SK-N-SH (cell line): ENCODE data around the gene PTPRD. TPM values are rescaled to one million over a fixed set of nuclear protein-coding genes. Genes with fewer than 3 reads are reported as not detected.

ENCODE experiments used
- CTCF ChIA-PET: fragments of 300-600, 350-600 bp; formaldehyde crosslinking; extraction: SDS; loops from one replicate; lab custom pipeline; 2021; lab: Yijun Ruan, JAX
- POLR2A ChIA-PET: fragments of 350-600 bp; sonication (Branson Sonifier 250); formaldehyde crosslinking; extraction: SDS; loops from one replicate; lab custom pipeline; 2020; ENCODE audit warnings: antibody characterized with exemption, inconsistent platforms; lab: Yijun Ruan, JAX
- DNase-seq: peaks from one replicate; pipeline ENCODE4 v3.0.0; 2012
- H2AFZ ChIP-seq: fragments of 200-600 bp; sonication (generic); 2 replicates; pipeline ENCODE4 v1.8.1; 2016; ENCODE audit warnings: antibody characterized with exemption, mild to moderate bottlenecking, low read depth
- H3F3A ChIP-seq: fragments of 200-600 bp; sonication (generic); replicated peaks from 2 replicates; pipeline ENCODE3; 2016; ENCODE audit warnings: antibody characterized with exemption, mild to moderate bottlenecking; ENCODE audit not compliant: insufficient read depth
- H3K27ac ChIP-seq, 2 experiments: fragments of 200-500 bp in 1 of 2; fragments of 200-600 bp in 1 of 2; sonication (Bioruptor generic) in 1 of 2; sonication (generic), shearing (Covaris generic) in 1 of 2; 2 replicates each; pipeline versions ENCODE4 v1.5.1 to v1.6.1; 2014 to 2016; ENCODE audit warnings: low read depth in 2 of 2, inconsistent platforms in 1 of 2, low read length in 1 of 2, mild to moderate bottlenecking in 1 of 2, mixed read lengths in 1 of 2
- H3K27me3 ChIP-seq: fragments of 200-600 bp; sonication (generic), shearing (Covaris generic); 2 replicates; pipeline ENCODE4 v1.6.1; 2016; ENCODE audit warnings: mixed run types; ENCODE audit not compliant: insufficient read depth
- H3K36me3 ChIP-seq, 2 experiments: fragments of 200-500 bp in 1 of 2; fragments of 200-600 bp in 1 of 2; sonication (Bioruptor generic) in 1 of 2; sonication (generic) in 1 of 2; replicated peaks in 1 of 2; 2 replicates each; pipeline versions ENCODE3 to v1.5.1; 2014 to 2016; ENCODE audit warnings: low read length in 1 of 2, mild to moderate bottlenecking in 1 of 2; ENCODE audit not compliant: insufficient read depth in 2 of 2, control insufficient read depth in 1 of 2
- H3K4me1 ChIP-seq, 2 experiments: fragments of 200-500 bp in 1 of 2; fragments of 200-600 bp in 1 of 2; sonication (Bioruptor generic) in 1 of 2; sonication (generic), shearing (Covaris generic) in 1 of 2; 2 replicates each; pipeline versions ENCODE4 v1.5.1 to v1.6.1; 2014 to 2016; ENCODE audit warnings: low read depth in 1 of 2, low read length in 1 of 2, mixed run types in 1 of 2; ENCODE audit not compliant: insufficient read depth in 2 of 2, control insufficient read depth in 1 of 2
- H3K4me2 ChIP-seq: fragments of 200-600 bp; sonication (generic), shearing (Covaris generic); 2 replicates; pipeline ENCODE4 v1.6.1; 2017; ENCODE audit warnings: mixed run types
- H3K4me3 ChIP-seq, 2 experiments: fragments of 200-500 bp in 1 of 2; fragments of 200-600 bp in 1 of 2; sonication (Bioruptor generic) in 1 of 2; sonication (generic), shearing (Covaris generic) in 1 of 2; 2 replicates each; pipeline versions ENCODE4 v1.5.1 to v1.8.1; 2014 to 2016; ENCODE audit warnings: low read depth in 2 of 2, inconsistent platforms in 1 of 2, low read length in 1 of 2, mild to moderate bottlenecking in 1 of 2, mixed read lengths in 1 of 2, moderate library complexity in 1 of 2
- H3K79me2 ChIP-seq: fragments of 200-600 bp; sonication (generic); 2 replicates; pipeline ENCODE4 v1.8.1; 2017; ENCODE audit warnings: mild to moderate bottlenecking; ENCODE audit not compliant: insufficient read depth
- H3K9ac ChIP-seq: fragments of 200-600 bp; sonication (generic); 2 replicates; pipeline ENCODE4 v1.6.1; 2017; ENCODE audit warnings: mixed run types
- H3K9me2 ChIP-seq: fragments of 200-600 bp; sonication (generic); 2 replicates; pipeline ENCODE4 v1.6.1; 2017; ENCODE audit warnings: mixed run types
- H3K9me3 ChIP-seq: fragments of 200-600 bp; sonication (generic); 2 replicates; pipeline ENCODE4 v1.6.1; 2017; ENCODE audit warnings: mixed run types, mild to moderate bottlenecking, moderate library complexity
- H4K20me1 ChIP-seq: fragments of 200-600 bp; sonication (generic); 2 replicates; pipeline ENCODE4 v1.6.1; 2017; ENCODE audit warnings: mild to moderate bottlenecking, mixed run types; ENCODE audit not compliant: insufficient read depth
- CTCF ChIP-seq: fragments of 200-600 bp; sonication (generic); IDR thresholded peaks from 2 replicates; pipeline ENCODE4 v1.6.1; 2017; ENCODE audit warnings: antibody characterized with exemption, mild to moderate bottlenecking, moderate library complexity
- FOSL2 ChIP-seq: IDR thresholded peaks from 2 replicates; pipeline ENCODE4 v1.4.0; 2012; ENCODE audit warnings: low read depth, mild to moderate bottlenecking, moderate library complexity, borderline replicate concordance
- FOXJ3 ChIP-seq: sonication (generic); formaldehyde crosslinking; IDR thresholded peaks from 2 replicates; pipeline ENCODE4 v1.5.1; 2020; ENCODE audit warnings: mild to moderate bottlenecking, missing genetic modification reagents
- FOXM1 ChIP-seq: IDR thresholded peaks from 2 replicates; pipeline ENCODE4 v1.4.0; 2012; ENCODE audit warnings: low read depth, mild to moderate bottlenecking
- GABPA ChIP-seq: IDR thresholded peaks from 2 replicates; pipeline ENCODE4 v1.4.0; 2012; ENCODE audit warnings: low read depth, mild to moderate bottlenecking
- GATA2 ChIP-seq: sonication (generic); formaldehyde crosslinking; IDR thresholded peaks from 2 replicates; pipeline ENCODE4 v1.5.0; 2020; ENCODE audit warnings: mild to moderate bottlenecking, missing genetic modification reagents
- JUND ChIP-seq: IDR thresholded peaks from 2 replicates; pipeline ENCODE4 v1.4.0; 2012
- MEF2A ChIP-seq: IDR thresholded peaks from 2 replicates; pipeline ENCODE4 v1.4.0; 2012; ENCODE audit warnings: low read depth, borderline replicate concordance
- NFIC ChIP-seq: IDR thresholded peaks from 2 replicates; pipeline ENCODE4 v1.4.0; 2012; ENCODE audit warnings: borderline replicate concordance
- NRF1 ChIP-seq: IDR thresholded peaks from 2 replicates; pipeline ENCODE4 v1.6.1; 2012; ENCODE audit warnings: low read depth, mild to moderate bottlenecking, low read length
- PBX3 ChIP-seq: IDR thresholded peaks from 2 replicates; pipeline ENCODE4; 2012
- RFX5 ChIP-seq: IDR thresholded peaks from 2 replicates; pipeline ENCODE4 v1.6.1; 2012; ENCODE audit warnings: mild to moderate bottlenecking, improper control_type of control experiment, low read length
- RXRA ChIP-seq: IDR thresholded peaks from 2 replicates; pipeline ENCODE4 v1.4.0; 2012; ENCODE audit warnings: low read depth, mild to moderate bottlenecking, borderline replicate concordance
- SMC3 ChIP-seq: IDR thresholded peaks from 2 replicates; pipeline ENCODE4 v1.6.1; 2012; ENCODE audit warnings: low read depth, low read length, improper control_type of control experiment
- TAF1 ChIP-seq: IDR thresholded peaks from 2 replicates; pipeline ENCODE4 v1.6.1; 2012; ENCODE audit warnings: low read depth, mild to moderate bottlenecking, low read length, moderate library complexity, borderline replicate concordance
- TCF12 ChIP-seq: IDR thresholded peaks from 2 replicates; pipeline ENCODE4 v1.4.0; 2012
- USF2 ChIP-seq: fragments of 150-350 bp; IDR thresholded peaks from 2 replicates; pipeline ENCODE4 v1.6.1; 2017; ENCODE audit warnings: antibody characterized with exemption, low read length, low read depth, borderline replicate concordance
- YY1 ChIP-seq: IDR thresholded peaks from 2 replicates; pipeline ENCODE4 v1.4.0; 2012; ENCODE audit warnings: low read depth, mild to moderate bottlenecking
- WGBS: methylation state at CpG from one replicate; pipeline ENCODE4 v1.1.6; 2017; ENCODE audit warnings: low lambda C conversion rate; 5-methylcytosine and 5-hydroxymethylcytosine counted together
- polyA plus RNA-seq, 3 experiments: library from polyadenylated mRNA; depleted of rRNA; stranded (reverse); fragments of >200 nt; gene quantifications; 2 replicates each; pipeline ENCODE4 v1.2.3, GENCODE V29; 2012
- TF ChIP-seq, protein P1 (sequence below): IDR thresholded peaks from 2 replicates; pipeline ENCODE4 v1.4.0; 2012; ENCODE audit warnings: low read depth

The PTPRD gene
- polyA plus RNA-seq, 1 of the 3 experiments (the other 2 are of a cell fraction): 0.15 TPM

DNA sequence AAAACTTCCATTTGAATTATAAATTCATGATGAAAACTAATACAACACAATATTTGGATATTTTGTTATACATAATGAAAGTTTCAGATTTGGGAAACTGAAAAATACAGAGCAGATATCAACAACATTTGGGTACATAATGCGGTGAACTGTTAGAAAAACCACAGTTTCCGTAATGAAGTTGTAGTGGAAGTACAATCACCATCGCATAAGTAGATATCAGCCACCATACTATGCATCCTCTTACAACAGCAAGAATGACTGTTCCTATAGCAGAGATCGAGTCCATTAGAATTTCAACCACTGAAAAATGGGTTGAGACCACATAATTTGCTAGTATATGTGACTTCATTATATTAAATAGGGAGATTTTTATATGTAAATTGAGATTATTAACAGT lies 2043.0 kb downstream of the PTPRD start:
- Histone ChIP-seq H3K4me2 (no peak overlapping the region), H3K9ac (no peak overlapping the region), H3K9me3 (no peaks in the 10 kb centered on the region), H3K9me2 (no peaks in the 10 kb centered on the region), H4K20me1 (no peaks in the 10 kb centered on the region), H3K36me3 (no peaks in the 10 kb centered on the region), H3K4me1 (no peaks in the 10 kb centered on the region), H3F3A (no peaks in the 10 kb centered on the region), H3K4me3 (no peak overlapping the region), H3K27ac (no peak overlapping the region), H2AFZ (no peak overlapping the region), H3K79me2 (no peaks in the 10 kb centered on the region), H3K27me3 (no peaks in the 10 kb centered on the region)
- ChIA-PET POLR2A (no interaction called here), CTCF (no interaction called here)
- no peak for DNase-seq
- 60% methylated on average over 4 of the region's 4 CpGs for WGBS
- no peak for TF ChIP-seq JUND
- TF ChIP-seq CTCF: no peak
- no peak for TF ChIP-seq FOSL2
- no peak for TF ChIP-seq NRF1
- no peak for TF ChIP-seq FOXJ3 (CRISPR knock-in tag)
- no peak for TF ChIP-seq RFX5
- no peak for TF ChIP-seq MEF2A
- no peak for TF ChIP-seq FOXM1
- TF ChIP-seq RXRA: no peak
- TF ChIP-seq TAF1: no peak
- TF ChIP-seq PBX3: no peak
- no peak for TF ChIP-seq USF2
- TF ChIP-seq GABPA: no peak
- TF ChIP-seq, protein P1, sequence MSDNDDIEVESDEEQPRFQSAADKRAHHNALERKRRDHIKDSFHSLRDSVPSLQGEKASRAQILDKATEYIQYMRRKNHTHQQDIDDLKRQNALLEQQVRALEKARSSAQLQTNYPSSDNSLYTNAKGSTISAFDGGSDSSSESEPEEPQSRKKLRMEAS: no peak
- no peak for TF ChIP-seq SMC3
- no peak for TF ChIP-seq YY1
- TF ChIP-seq NFIC: no peak
- TF ChIP-seq TCF12: no peak
- no peak for TF ChIP-seq GATA2 (CRISPR knock-in tag)
